Astrocyte (in vitro differentiated cells and primary cell): Measurements from ENCODE around the gene ZNF567. TPM values are rescaled to one million over a fixed set of nuclear protein-coding genes. Genes with fewer than 3 reads are reported as not detected.
"Not testable (repeated sequence)": the region's sequence is repeated elsewhere in the genome, so short reads cannot be mapped to it uniquely, and the experiment has no call there.

Experiments used
- DNase-seq: peaks from one replicate; pipeline ENCODE4 v3.0.0-alpha.2; 2010; ENCODE audit warnings: low read depth
- FAIRE-seq: peaks from 2 replicates; lab custom pipeline; 2011; peaks lifted over from hg19 to GRCh38; lab: Jason Lieb, UNC
- H2AFZ ChIP-seq: 2 replicates; pipeline ENCODE4 v1.6.0; 2012; ENCODE audit warnings: low read depth, low read length, inconsistent platforms
- H3K27ac ChIP-seq: 2 replicates; pipeline ENCODE4 v1.5.1; 2011; ENCODE audit warnings: low read depth, low read length, inconsistent platforms
- H3K27me3 ChIP-seq: 2 replicates; pipeline ENCODE4 v1.6.0; 2011; ENCODE audit warnings: low read length, inconsistent platforms; ENCODE audit not compliant: insufficient read depth
- H3K36me3 ChIP-seq: 2 replicates; pipeline ENCODE4 v1.5.1; 2011; ENCODE audit warnings: low read length, inconsistent platforms; ENCODE audit not compliant: insufficient read depth
- H3K4me1 ChIP-seq: 2 replicates; pipeline ENCODE4 v1.5.1; 2011; ENCODE audit warnings: low read length, inconsistent platforms; ENCODE audit not compliant: insufficient read depth
- H3K4me2 ChIP-seq: 2 replicates; pipeline ENCODE4 v1.6.0; 2012; ENCODE audit warnings: low read length, inconsistent platforms
- H3K4me3 ChIP-seq: 2 replicates; pipeline ENCODE4 v1.5.1; 2011; ENCODE audit warnings: low read depth, mild to moderate bottlenecking, low read length, inconsistent platforms; ENCODE audit not compliant: insufficient read depth
- H3K79me2 ChIP-seq: 2 replicates; pipeline ENCODE4 v1.6.0; 2012; ENCODE audit warnings: mild to moderate bottlenecking, low read length, inconsistent platforms; ENCODE audit not compliant: insufficient read depth
- H3K9ac ChIP-seq: 2 replicates; pipeline ENCODE4 v1.6.0; 2012; ENCODE audit warnings: mild to moderate bottlenecking, low read length, inconsistent platforms
- H3K9me3 ChIP-seq: 2 replicates; pipeline ENCODE4 v1.5.1; 2012; ENCODE audit warnings: low read depth, mild to moderate bottlenecking, low read length, inconsistent platforms; ENCODE audit not compliant: insufficient read depth
- H4K20me1 ChIP-seq: 2 replicates; pipeline ENCODE4 v1.6.0; 2012; ENCODE audit warnings: low read length, inconsistent platforms; ENCODE audit not compliant: insufficient read depth
- H3K27ac Mint-ChIP-seq: one replicate; pipeline ENCODE4 v1.8.0; 2021; ENCODE audit warnings: mild to moderate bottlenecking, mixed read lengths; ENCODE audit not compliant: unreplicated experiment
- H3K27me3 Mint-ChIP-seq: one replicate; pipeline ENCODE4 v1.8.0; 2021; ENCODE audit warnings: low read depth, mixed read lengths; ENCODE audit not compliant: unreplicated experiment
- H3K36me3 Mint-ChIP-seq: one replicate; pipeline ENCODE4 v1.8.0; 2021; ENCODE audit warnings: low read depth, mixed read lengths; ENCODE audit not compliant: unreplicated experiment
- H3K4me1 Mint-ChIP-seq: one replicate; pipeline ENCODE4 v1.8.0; 2021; ENCODE audit warnings: low read depth, mixed read lengths; ENCODE audit not compliant: unreplicated experiment
- H3K4me3 Mint-ChIP-seq: one replicate; pipeline ENCODE4 v1.8.0; 2021; ENCODE audit warnings: mild to moderate bottlenecking, moderate library complexity, mixed read lengths; ENCODE audit not compliant: unreplicated experiment
- H3K9me3 Mint-ChIP-seq: one replicate; pipeline ENCODE4 v1.8.0; 2021; ENCODE audit warnings: mild to moderate bottlenecking, mixed read lengths; ENCODE audit not compliant: unreplicated experiment
- EZH2 ChIP-seq: IDR thresholded peaks from 2 replicates; pipeline ENCODE4 v1.6.1; 2012; ENCODE audit warnings: mild to moderate bottlenecking, low read length, inconsistent platforms; ENCODE audit not compliant: insufficient read depth
- total RNA-seq: library from RNA; stranded (reverse); gene quantifications from 2 replicates; pipeline ENCODE4 v1.2.1, GENCODE V29; 2021
- TF ChIP-seq, protein P1 (sequence below): IDR thresholded peaks from 2 replicates; pipeline ENCODE4 v1.5.1; 2011; ENCODE audit warnings: low read depth, mild to moderate bottlenecking, inconsistent platforms, low read length, moderate library complexity; ENCODE audit not compliant: insufficient read depth

The ZNF567 gene
- total RNA-seq, 1 donor from 2014 or later: 7.1 TPM

DNA sequence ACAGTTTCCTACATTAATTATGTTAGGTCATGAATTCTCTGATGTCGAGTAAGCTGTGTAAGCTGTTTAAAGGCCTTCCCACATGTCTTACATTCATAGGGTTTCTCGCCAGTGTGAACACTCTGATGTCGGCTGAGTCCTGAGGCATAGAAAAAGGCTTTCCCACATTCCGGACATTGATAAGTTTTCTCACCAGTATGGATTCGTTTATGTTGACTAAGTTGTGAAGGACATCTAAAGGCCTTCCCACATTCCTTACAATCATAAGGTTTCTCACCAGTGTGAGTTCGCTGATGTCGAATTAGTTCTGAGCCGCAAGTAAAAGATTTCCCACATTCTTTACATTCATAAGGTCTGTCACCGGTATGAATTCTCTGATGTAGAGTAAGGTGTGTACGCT is 60.3 kb downstream of the ZNF567 start:
- H3K79me2 ChIP-seq: no peaks in the 10 kb centered on the region
- H3K36me3 ChIP-seq: peaks cover 57% of the 10 kb centered on the region
- H3K9me3 ChIP-seq: peaks cover 75% of the 10 kb centered on the region
- no peak overlapping the region for H3K9ac ChIP-seq
- FAIRE-seq: no peak
- peaks cover 90% of the 10 kb centered on the region for H3K9me3 Mint-ChIP-seq
- no peak for DNase-seq
- H3K27me3 ChIP-seq: no peaks in the 10 kb centered on the region
- H3K4me3 Mint-ChIP-seq: no peak overlapping the region
- no peaks in the 10 kb centered on the region for H3K27me3 Mint-ChIP-seq
- H3K4me3 ChIP-seq: peak overlapping the region; percentile 20
- TF ChIP-seq, protein P1, sequence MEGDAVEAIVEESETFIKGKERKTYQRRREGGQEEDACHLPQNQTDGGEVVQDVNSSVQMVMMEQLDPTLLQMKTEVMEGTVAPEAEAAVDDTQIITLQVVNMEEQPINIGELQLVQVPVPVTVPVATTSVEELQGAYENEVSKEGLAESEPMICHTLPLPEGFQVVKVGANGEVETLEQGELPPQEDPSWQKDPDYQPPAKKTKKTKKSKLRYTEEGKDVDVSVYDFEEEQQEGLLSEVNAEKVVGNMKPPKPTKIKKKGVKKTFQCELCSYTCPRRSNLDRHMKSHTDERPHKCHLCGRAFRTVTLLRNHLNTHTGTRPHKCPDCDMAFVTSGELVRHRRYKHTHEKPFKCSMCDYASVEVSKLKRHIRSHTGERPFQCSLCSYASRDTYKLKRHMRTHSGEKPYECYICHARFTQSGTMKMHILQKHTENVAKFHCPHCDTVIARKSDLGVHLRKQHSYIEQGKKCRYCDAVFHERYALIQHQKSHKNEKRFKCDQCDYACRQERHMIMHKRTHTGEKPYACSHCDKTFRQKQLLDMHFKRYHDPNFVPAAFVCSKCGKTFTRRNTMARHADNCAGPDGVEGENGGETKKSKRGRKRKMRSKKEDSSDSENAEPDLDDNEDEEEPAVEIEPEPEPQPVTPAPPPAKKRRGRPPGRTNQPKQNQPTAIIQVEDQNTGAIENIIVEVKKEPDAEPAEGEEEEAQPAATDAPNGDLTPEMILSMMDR: no peak
- TF ChIP-seq EZH2: no peak
- H3K27ac Mint-ChIP-seq: no peak overlapping the region
- H4K20me1 ChIP-seq: no peaks in the 10 kb centered on the region
- H3K36me3 Mint-ChIP-seq: peaks cover 85% of the 10 kb centered on the region
- no peaks in the 10 kb centered on the region for H3K4me1 Mint-ChIP-seq
- no peak overlapping the region for H2AFZ ChIP-seq
- H3K4me1 ChIP-seq: no peaks in the 10 kb centered on the region
- H3K27ac ChIP-seq: no peak overlapping the region
- no peak overlapping the region for H3K4me2 ChIP-seq

DNA sequence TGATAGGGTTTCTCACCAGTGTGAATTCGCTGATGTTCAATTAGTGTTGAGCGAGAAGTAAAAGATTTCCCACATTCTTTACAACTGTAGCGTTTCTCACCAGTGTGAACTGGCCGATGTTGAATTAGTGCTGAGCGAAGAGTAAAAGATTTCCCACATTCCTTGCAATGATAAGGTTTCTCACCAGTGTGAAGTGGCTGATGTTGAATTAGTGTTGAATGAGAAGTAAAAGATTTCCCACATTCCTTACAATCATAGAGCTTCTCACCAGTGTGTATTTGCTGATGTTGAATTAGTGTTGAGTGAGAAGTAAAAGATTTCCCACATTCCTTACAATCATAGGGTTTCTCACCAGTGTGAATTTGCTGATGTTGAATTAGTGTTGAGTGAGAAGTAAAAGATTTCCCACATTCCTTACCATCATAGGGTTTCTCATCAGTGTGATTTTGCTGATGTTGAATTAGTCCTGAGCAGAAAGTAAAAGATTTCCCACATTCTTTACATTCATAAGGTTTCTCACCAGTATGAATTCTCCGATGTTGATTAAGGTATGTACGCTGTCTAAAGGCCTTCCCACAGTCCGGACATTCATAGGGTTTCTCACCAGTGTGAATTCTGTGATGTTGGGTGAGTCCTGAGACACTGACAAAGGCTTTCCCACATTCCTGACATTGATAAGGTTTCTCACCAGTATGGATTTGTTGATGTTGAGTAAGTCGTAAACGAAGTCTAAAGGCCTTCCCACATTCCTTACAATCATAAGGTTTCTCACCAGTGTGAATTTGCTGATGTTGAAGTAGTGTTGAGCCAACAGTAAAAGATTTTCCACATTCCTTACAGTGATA is 61.2 kb downstream of the ZNF567 start:
- no peak overlapping the region for H3K9ac ChIP-seq
- FAIRE-seq: peak; percentile 56
- H2AFZ ChIP-seq: no peak overlapping the region
- H3K27me3 Mint-ChIP-seq: no peaks in the 10 kb centered on the region
- peak overlapping the region; percentile 20 for H3K4me3 ChIP-seq
- no peak overlapping the region for H3K4me2 ChIP-seq
- no peak overlapping the region for H3K4me3 Mint-ChIP-seq
- H3K27ac ChIP-seq: no peak overlapping the region
- TF ChIP-seq, protein P1: no peak
- TF ChIP-seq EZH2: no peak
- no peaks in the 10 kb centered on the region for H4K20me1 ChIP-seq
- H3K27me3 ChIP-seq: no peaks in the 10 kb centered on the region
- no peak for DNase-seq
- peaks cover 88% of the 10 kb centered on the region for H3K9me3 Mint-ChIP-seq
- H3K79me2 ChIP-seq: no peaks in the 10 kb centered on the region
- H3K36me3 Mint-ChIP-seq: peaks cover 88% of the 10 kb centered on the region
- H3K36me3 ChIP-seq: peaks cover 62% of the 10 kb centered on the region
- H3K4me1 ChIP-seq: no peaks in the 10 kb centered on the region
- H3K9me3 ChIP-seq: peaks cover 75% of the 10 kb centered on the region
- no peaks in the 10 kb centered on the region for H3K4me1 Mint-ChIP-seq
- H3K27ac Mint-ChIP-seq: no peak overlapping the region

DNA sequence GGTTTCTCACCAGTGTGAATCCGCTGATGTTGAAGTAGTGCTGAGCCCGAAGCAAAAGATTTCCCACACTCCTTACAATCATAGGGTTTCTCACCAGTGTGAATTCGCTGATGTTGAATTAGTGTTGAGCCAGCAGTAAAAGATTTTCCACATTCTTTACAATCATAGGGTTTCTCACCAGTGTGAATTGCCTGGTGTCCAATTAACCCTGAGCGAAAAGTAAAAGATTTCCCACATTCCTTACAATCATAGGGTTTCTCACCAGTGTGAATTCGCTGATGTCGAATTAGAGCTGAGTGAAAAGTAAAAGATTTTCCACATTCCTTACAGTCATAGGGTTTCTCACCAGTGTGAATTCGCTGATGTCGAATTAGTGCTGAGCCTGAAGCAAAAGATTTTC is 62.2 kb downstream of the ZNF567 start:
- H4K20me1 ChIP-seq, H3K4me3 ChIP-seq, H2AFZ ChIP-seq, H3K4me3 Mint-ChIP-seq, DNase-seq, H3K4me2 ChIP-seq, H3K4me1 Mint-ChIP-seq, H3K79me2 ChIP-seq, H3K27me3 Mint-ChIP-seq, H3K27ac ChIP-seq, H3K27ac Mint-ChIP-seq, H3K27me3 ChIP-seq, H3K4me1 ChIP-seq, FAIRE-seq, H3K9ac ChIP-seq: not testable (repeated sequence)
- Mint-ChIP-seq H3K9me3 (peaks cover 90% of the 10 kb centered on the region), H3K36me3 (peaks cover 88% of the 10 kb centered on the region)
- H3K36me3 ChIP-seq: peaks cover 66% of the 10 kb centered on the region
- H3K9me3 ChIP-seq: peaks cover 73% of the 10 kb centered on the region
